ENCODE results near the gene AFP.

Gene AFP

GRCh38 chr4:73468170-73468569, 32.1 kb downstream of the AFP start:
- no peak for DNase-seq

GRCh38 chr4:73470728-73471127, 34.7 kb downstream of the AFP start:
- DNase-seq = no peak

- no peak for DNase-seq
Measured at GRCh38 chr4:73477176-73477575, 41.2 kb downstream of the AFP start.

- DNase-seq = no peak
Measured at GRCh38 chr4:73479323-73479722, 43.3 kb downstream of the AFP start.

- no peak for DNase-seq
Measured at GRCh38 chr4:73481358-73481757, 45.3 kb downstream of the AFP start, which contains the start of gene AFM. Gene AFM, plus strand, starts transcription at chr4:73481745. Its CDS starts 31 bp downstream, at chr4:73481776.

- no peak for DNase-seq
Measured at GRCh38 chr4:73485085-73485484, 49.1 kb downstream of the AFP start.

GRCh38 chr4:73485596-73485995, 49.6 kb downstream of the AFP start:
- DNase-seq = no peak

GRCh38 chr4:73486497-73486896, 50.5 kb downstream of the AFP start:
- no peak for DNase-seq

- no peak for DNase-seq
Measured at GRCh38 chr4:73487233-73487632, 51.2 kb downstream of the AFP start.

GRCh38 chr4:73499996-73500765, 64.2 kb downstream of the AFP start:
- DNase-seq = no peak

- DNase-seq = no peak
Measured at GRCh38 chr4:73501664-73502265, 65.7 kb downstream of the AFP start.

GRCh38 chr4:73505567-73505966, 69.5 kb downstream of the AFP start:
- DNase-seq = no peak

All from stimulated activated CD4-positive, alpha-beta T cell treated with anti-CD3 and anti-CD28 coated beads, Interleukin-2, amount 100 ng/mL, for 48 hours (primary cell).